Esophagus squamous epithelium (tissue), 4 donors: ENCODE data around the gene NEDD8.

Experiments
- POLR2A ChIP-seq, 4 donors: fragments of 450-650 bp; IDR thresholded peaks; one replicate each; pipeline ENCODE4 v1.6.1; 2017; ENCODE audit warnings: antibody characterized with exemption in 4 of 4, mild to moderate bottlenecking in 4 of 4, moderate library complexity in 3 of 4
- TF ChIP-seq, protein P1 (sequence below), 6 experiments: fragments of 450-650 bp in 4 of 6; fragments of 200-600 bp in 2 of 6; sonication (generic) in 2 of 6; IDR thresholded peaks; one replicate each; pipeline ENCODE4 v1.5.1; 2016 to 2019; ENCODE audit warnings: antibody characterized with exemption in 6 of 6, mild to moderate bottlenecking in 4 of 6, moderate library complexity in 4 of 6

GRCh38 chr14:24231263-24232120 lies 675 bp downstream of the NEDD8 start:
- TF ChIP-seq, protein P1, sequence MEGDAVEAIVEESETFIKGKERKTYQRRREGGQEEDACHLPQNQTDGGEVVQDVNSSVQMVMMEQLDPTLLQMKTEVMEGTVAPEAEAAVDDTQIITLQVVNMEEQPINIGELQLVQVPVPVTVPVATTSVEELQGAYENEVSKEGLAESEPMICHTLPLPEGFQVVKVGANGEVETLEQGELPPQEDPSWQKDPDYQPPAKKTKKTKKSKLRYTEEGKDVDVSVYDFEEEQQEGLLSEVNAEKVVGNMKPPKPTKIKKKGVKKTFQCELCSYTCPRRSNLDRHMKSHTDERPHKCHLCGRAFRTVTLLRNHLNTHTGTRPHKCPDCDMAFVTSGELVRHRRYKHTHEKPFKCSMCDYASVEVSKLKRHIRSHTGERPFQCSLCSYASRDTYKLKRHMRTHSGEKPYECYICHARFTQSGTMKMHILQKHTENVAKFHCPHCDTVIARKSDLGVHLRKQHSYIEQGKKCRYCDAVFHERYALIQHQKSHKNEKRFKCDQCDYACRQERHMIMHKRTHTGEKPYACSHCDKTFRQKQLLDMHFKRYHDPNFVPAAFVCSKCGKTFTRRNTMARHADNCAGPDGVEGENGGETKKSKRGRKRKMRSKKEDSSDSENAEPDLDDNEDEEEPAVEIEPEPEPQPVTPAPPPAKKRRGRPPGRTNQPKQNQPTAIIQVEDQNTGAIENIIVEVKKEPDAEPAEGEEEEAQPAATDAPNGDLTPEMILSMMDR (IDR thresholded peaks at IDR 0.05): no peak
- no peak for TF ChIP-seq POLR2A (IDR thresholded peaks at IDR 0.05)
